GM12892 (cell line): ENCODE measurements around the gene COLGALT1.

ENCODE experiments used
- POLR2A ChIP-seq: IDR thresholded peaks from 2 replicates; pipeline ENCODE4 v1.6.1; 2011; ENCODE audit warnings: low read depth, low read length, control low read depth
- POLR2AphosphoS5 ChIP-seq: IDR thresholded peaks from 2 replicates; pipeline ENCODE4 v1.6.1; 2011; ENCODE audit warnings: low read depth, low read length, control low read depth

- no peak for TF ChIP-seq POLR2A
- no peak for TF ChIP-seq POLR2AphosphoS5
Measured at GRCh38 chr19:17532116-17532515, 23.3 kb upstream of the COLGALT1 start.
